ENCODE results near the gene CAAP1. TPM values are rescaled to one million over a fixed set of nuclear protein-coding genes. Genes with fewer than 3 reads are reported as not detected.

The CAAP1 gene
- total and polyA plus RNA-seq, 9 donors = 6.7 to 15.0 (median 10.5) TPM

GRCh38 chr9:26811106-26811505 lies 81.5 kb downstream of the CAAP1 start:
- H3K4me3 ChIP-seq = no peak overlapping the region
- no peak for DNase-seq
- no peak overlapping the region for H3K27ac ChIP-seq
- no peaks in the 10 kb centered on the region for H3K9me3 ChIP-seq
- H3K36me3 ChIP-seq = no peaks in the 10 kb centered on the region
- intact Hi-C loops (cut with DNase I) = loop anchor here in 1 of 4 donors (5.0 kb wide), 1 partner anchor 49 kb away; no protein-coding TSS in a partner anchor
- no peaks in the 10 kb centered on the region for H3K4me1 ChIP-seq (ENCODE audit: insufficient read depth)
- H3K27me3 ChIP-seq = no peaks in the 10 kb centered on the region
- TF ChIP-seq EP300 (IDR thresholded peaks at IDR 0.05) = no peak
- no peak for TF ChIP-seq CTCF (IDR thresholded peaks at IDR 0.05)
- TF ChIP-seq POLR2A (IDR thresholded peaks at IDR 0.05) = no peak

- no peaks in the 10 kb centered on the region for H3K36me3 ChIP-seq
- whole genome bisulfite sequencing, 3 donors = 50 to 53% (median 52%) methylated on average over 1 of the region's 1 CpG
- H3K4me3 ChIP-seq = no peak overlapping the region
- no peaks in the 10 kb centered on the region for H3K4me1 ChIP-seq (ENCODE audit: insufficient read depth)
- DNase-seq = no peak
- H3K27ac ChIP-seq = no peak overlapping the region
- no peaks in the 10 kb centered on the region for H3K27me3 ChIP-seq
- H3K9me3 ChIP-seq = no peaks in the 10 kb centered on the region
- TF ChIP-seq EP300 (IDR thresholded peaks at IDR 0.05) = no peak
- no peak for TF ChIP-seq CTCF (IDR thresholded peaks at IDR 0.05)
- no peak for TF ChIP-seq POLR2A (IDR thresholded peaks at IDR 0.05)
- intact Hi-C loops (cut with DNase I) = loop anchor here in 1 of 4 donors (5.0 kb wide), 1 partner anchor 47 kb away; no protein-coding TSS in a partner anchor
Measured at GRCh38 chr9:26809795-26810194, 82.8 kb downstream of the CAAP1 start.

- no peak for DNase-seq
- intact Hi-C loops (cut with DNase I) = no loop called here
- H3K9me3 ChIP-seq = no peaks in the 10 kb centered on the region
- H3K4me3 ChIP-seq = no peak overlapping the region
- H3K36me3 ChIP-seq = no peaks in the 10 kb centered on the region
- H3K27ac ChIP-seq = no peak overlapping the region
- WGBS, 3 donors = 84 to 86% (median 85%) methylated on average over 5 of the region's 5 CpGs
- TF ChIP-seq CTCF (IDR thresholded peaks at IDR 0.05) = no peak
- no peak for TF ChIP-seq EP300 (IDR thresholded peaks at IDR 0.05)
- TF ChIP-seq POLR2A (IDR thresholded peaks at IDR 0.05) = no peak
- H3K4me1 ChIP-seq (ENCODE audit: insufficient read depth) = no peaks in the 10 kb centered on the region
- no peaks in the 10 kb centered on the region for H3K27me3 ChIP-seq
Measured at GRCh38 chr9:26807161-26807560, 85.4 kb downstream of the CAAP1 start.

GRCh38 chr9:26802921-26803320 lies 89.7 kb downstream of the CAAP1 start:
- 85 to 95% (median 89%) methylated on average over 2 of the region's 2 CpGs for WGBS, 3 donors
- no peaks in the 10 kb centered on the region for H3K36me3 ChIP-seq
- H3K27me3 ChIP-seq = no peaks in the 10 kb centered on the region
- intact Hi-C loops (cut with DNase I) = no loop called here
- no peaks in the 10 kb centered on the region for H3K9me3 ChIP-seq
- DNase-seq = no peak
- no peaks in the 10 kb centered on the region for H3K4me1 ChIP-seq (ENCODE audit: insufficient read depth)
- no peak overlapping the region for H3K27ac ChIP-seq
- no peak for TF ChIP-seq POLR2A (IDR thresholded peaks at IDR 0.05)
- H3K4me3 ChIP-seq = no peak overlapping the region

GRCh38 chr9:26801772-26802171 lies 90.8 kb downstream of the CAAP1 start:
- TF ChIP-seq POLR2A (IDR thresholded peaks at IDR 0.05) (no peak), EP300 (IDR thresholded peaks at IDR 0.05) (no peak), CTCF (IDR thresholded peaks at IDR 0.05) (no peak)
- H3K27me3 ChIP-seq = no peaks in the 10 kb centered on the region
- DNase-seq = no peak
- H3K27ac ChIP-seq = no peak overlapping the region
- H3K4me3 ChIP-seq = no peak overlapping the region
- WGBS, 3 donors = 74 to 78% (median 75%) methylated on average over 3 of the region's 3 CpGs
- no peaks in the 10 kb centered on the region for H3K9me3 ChIP-seq
- intact Hi-C loops (cut with DNase I) = no loop called here
- H3K4me1 ChIP-seq (ENCODE audit: insufficient read depth) = no peaks in the 10 kb centered on the region
- no peaks in the 10 kb centered on the region for H3K36me3 ChIP-seq
